Measurements from ENCODE around the gene BABAM2.
"Not testable (repeated sequence)": the region's sequence is repeated elsewhere in the genome, so short reads cannot be mapped to it uniquely, and the experiment has no call there.

DNA sequence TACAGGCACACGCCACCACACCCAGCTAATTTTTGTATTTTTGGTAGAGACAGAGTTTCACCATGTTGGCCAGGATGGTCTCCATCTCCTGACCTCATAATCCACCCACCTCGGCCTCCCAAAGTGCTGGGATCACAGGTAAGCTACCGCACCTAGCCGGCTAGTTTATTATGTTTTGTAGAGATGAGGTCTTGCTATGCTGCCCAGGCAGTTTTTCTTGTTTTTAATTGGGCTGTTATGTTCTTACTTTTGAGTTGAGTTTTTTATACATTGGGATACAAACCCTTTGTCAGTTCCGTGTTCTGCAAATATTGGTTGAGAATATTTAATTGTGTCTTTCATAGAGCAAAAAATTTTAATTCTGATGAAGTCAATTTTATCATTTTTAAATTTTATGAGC lies 368.7 kb downstream of the BABAM2 start:
- TF ChIP-seq, protein P1, sequence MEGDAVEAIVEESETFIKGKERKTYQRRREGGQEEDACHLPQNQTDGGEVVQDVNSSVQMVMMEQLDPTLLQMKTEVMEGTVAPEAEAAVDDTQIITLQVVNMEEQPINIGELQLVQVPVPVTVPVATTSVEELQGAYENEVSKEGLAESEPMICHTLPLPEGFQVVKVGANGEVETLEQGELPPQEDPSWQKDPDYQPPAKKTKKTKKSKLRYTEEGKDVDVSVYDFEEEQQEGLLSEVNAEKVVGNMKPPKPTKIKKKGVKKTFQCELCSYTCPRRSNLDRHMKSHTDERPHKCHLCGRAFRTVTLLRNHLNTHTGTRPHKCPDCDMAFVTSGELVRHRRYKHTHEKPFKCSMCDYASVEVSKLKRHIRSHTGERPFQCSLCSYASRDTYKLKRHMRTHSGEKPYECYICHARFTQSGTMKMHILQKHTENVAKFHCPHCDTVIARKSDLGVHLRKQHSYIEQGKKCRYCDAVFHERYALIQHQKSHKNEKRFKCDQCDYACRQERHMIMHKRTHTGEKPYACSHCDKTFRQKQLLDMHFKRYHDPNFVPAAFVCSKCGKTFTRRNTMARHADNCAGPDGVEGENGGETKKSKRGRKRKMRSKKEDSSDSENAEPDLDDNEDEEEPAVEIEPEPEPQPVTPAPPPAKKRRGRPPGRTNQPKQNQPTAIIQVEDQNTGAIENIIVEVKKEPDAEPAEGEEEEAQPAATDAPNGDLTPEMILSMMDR (IDR thresholded peaks at IDR 0.05): not testable (repeated sequence)
- TF ChIP-seq POLR2A (IDR thresholded peaks at IDR 0.05): not testable (repeated sequence)

All from thyroid gland (tissue), 4 donors.